SK-N-SH treated with all-trans-retinoic acid at 6 μM for 48 hours (cell line): ENCODE measurements around the gene ELP1.

Source experiments
- ATAC-seq: fragments of 200-7000 bp; cut with Tn5 transposase; 3 replicates; pipeline ENCODE4 v1.9.1; 2020; ENCODE audit warnings: mild to moderate bottlenecking, moderate library complexity
- ARNTL ChIP-seq: fragments of 450-650 bp; formaldehyde crosslinking; IDR thresholded peaks from 2 replicates; pipeline ENCODE4 v1.5.0; 2020; ENCODE audit warnings: low read depth, mild to moderate bottlenecking, moderate library complexity, borderline replicate concordance
- BACH2 ChIP-seq: fragments of 250-450 bp; sonication (Bioruptor Pico); IDR thresholded peaks from 2 replicates; pipeline ENCODE4 v1.9.0; 2021; ENCODE audit warnings: mild to moderate bottlenecking, borderline replicate concordance
- CSDC2 ChIP-seq: fragments of 250-450 bp; sonication (Bioruptor Pico); IDR thresholded peaks from 2 replicates; pipeline ENCODE4 v1.5.0; 2020; ENCODE audit warnings: mild to moderate bottlenecking, moderate library complexity
- ESRRG ChIP-seq: fragments of 250-450 bp; sonication (Bioruptor Pico); IDR thresholded peaks from 2 replicates; pipeline ENCODE4 v1.6.1; 2021; ENCODE audit warnings: mild to moderate bottlenecking
- GLIS3 ChIP-seq: fragments of 250-450 bp; sonication (Bioruptor Pico); IDR thresholded peaks from 2 replicates; pipeline ENCODE4 v1.5.0; 2020; ENCODE audit warnings: mild to moderate bottlenecking, moderate library complexity
- ISL1 ChIP-seq: fragments of 250-450 bp; sonication (Bioruptor Pico); IDR thresholded peaks from 2 replicates; pipeline ENCODE4 v2.1.2; 2022; ENCODE audit warnings: mild to moderate bottlenecking, moderate library complexity
- OSR1 ChIP-seq: fragments of 250-450 bp; sonication (Bioruptor Pico); IDR thresholded peaks from 2 replicates; pipeline ENCODE4 v1.8.0; 2022; ENCODE audit warnings: moderate library complexity, mild to moderate bottlenecking, inconsistent platforms
- PPARA ChIP-seq: fragments of 250-450 bp; sonication (Bioruptor Pico); IDR thresholded peaks from 2 replicates; pipeline ENCODE4 v1.5.0; 2020; ENCODE audit warnings: mild to moderate bottlenecking, borderline replicate concordance
- RARB ChIP-seq: fragments of 250-450 bp; sonication (Bioruptor Pico); IDR thresholded peaks from 2 replicates; pipeline ENCODE4 v1.8.0; 2021; ENCODE audit warnings: mild to moderate bottlenecking, moderate library complexity
- SNAI2 ChIP-seq: fragments of 250-450 bp; sonication (Bioruptor Pico); IDR thresholded peaks from 2 replicates; pipeline ENCODE4 v1.5.0; 2020; ENCODE audit warnings: mild to moderate bottlenecking, moderate library complexity
- TCF4 ChIP-seq: fragments of 250-450 bp; sonication (Bioruptor Pico); IDR thresholded peaks from 2 replicates; pipeline ENCODE4 v1.8.0; 2021; ENCODE audit warnings: mild to moderate bottlenecking, moderate library complexity, borderline replicate concordance
- TOX ChIP-seq: fragments of 250-450 bp; sonication (Bioruptor Pico); IDR thresholded peaks from 2 replicates; pipeline ENCODE4 v1.8.0; 2021; ENCODE audit warnings: mild to moderate bottlenecking, moderate library complexity, borderline replicate concordance
- ZFP3 ChIP-seq: fragments of 250-450 bp; sonication (Bioruptor Pico); IDR thresholded peaks from 2 replicates; pipeline ENCODE4 v1.5.0; 2020; ENCODE audit warnings: mild to moderate bottlenecking, moderate library complexity
- ZFP30 ChIP-seq: fragments of 450-650 bp; formaldehyde crosslinking; IDR thresholded peaks from 2 replicates; pipeline ENCODE4 v1.5.0; 2022; ENCODE audit warnings: mild to moderate bottlenecking, moderate library complexity
- ZNF565 ChIP-seq: fragments of 450-650 bp; formaldehyde crosslinking; conservative IDR thresholded peaks from 2 replicates; pipeline ENCODE4 v1.5.0; 2020; ENCODE audit warnings: low read depth, mild to moderate bottlenecking, moderate library complexity
- ZNF70 ChIP-seq: fragments of 450-650 bp; formaldehyde crosslinking; IDR thresholded peaks from 2 replicates; pipeline ENCODE4 v1.5.0; 2020; ENCODE audit warnings: mild to moderate bottlenecking, moderate library complexity
- ZNF8 ChIP-seq: fragments of 450-650 bp; formaldehyde crosslinking; IDR thresholded peaks from 2 replicates; pipeline ENCODE4 v1.5.0; 2020; ENCODE audit warnings: mild to moderate bottlenecking, moderate library complexity
- TF ChIP-seq, protein P1 (sequence below): fragments of 250-450 bp; sonication (Bioruptor Pico); IDR thresholded peaks from 2 replicates; pipeline ENCODE4 v1.5.1; 2021; ENCODE audit warnings: mild to moderate bottlenecking, moderate library complexity
- TF ChIP-seq, protein P2 (sequence below): fragments of 250-450 bp; sonication (Bioruptor Pico); IDR thresholded peaks from 2 replicates; pipeline ENCODE4 v1.8.0; 2021; ENCODE audit warnings: low read depth, mild to moderate bottlenecking, moderate library complexity, borderline replicate concordance
- TF ChIP-seq, protein P3 (sequence below): fragments of 250-450 bp; sonication (Bioruptor Pico); IDR thresholded peaks from 2 replicates; pipeline ENCODE4 v1.8.0; 2020; ENCODE audit warnings: mild to moderate bottlenecking, moderate library complexity, borderline replicate concordance
- TF ChIP-seq, protein P4 (sequence below): fragments of 250-450 bp; sonication (Bioruptor Pico); IDR thresholded peaks from 2 replicates; pipeline ENCODE4 v1.5.0; 2020; ENCODE audit warnings: mild to moderate bottlenecking, moderate library complexity
- TF ChIP-seq, protein P5 (sequence below): fragments of 250-450 bp; sonication (Bioruptor Pico); IDR thresholded peaks from 2 replicates; pipeline ENCODE4 v1.5.1; 2020; ENCODE audit warnings: low read depth, mild to moderate bottlenecking, moderate library complexity

ELP1 gene

DNA sequence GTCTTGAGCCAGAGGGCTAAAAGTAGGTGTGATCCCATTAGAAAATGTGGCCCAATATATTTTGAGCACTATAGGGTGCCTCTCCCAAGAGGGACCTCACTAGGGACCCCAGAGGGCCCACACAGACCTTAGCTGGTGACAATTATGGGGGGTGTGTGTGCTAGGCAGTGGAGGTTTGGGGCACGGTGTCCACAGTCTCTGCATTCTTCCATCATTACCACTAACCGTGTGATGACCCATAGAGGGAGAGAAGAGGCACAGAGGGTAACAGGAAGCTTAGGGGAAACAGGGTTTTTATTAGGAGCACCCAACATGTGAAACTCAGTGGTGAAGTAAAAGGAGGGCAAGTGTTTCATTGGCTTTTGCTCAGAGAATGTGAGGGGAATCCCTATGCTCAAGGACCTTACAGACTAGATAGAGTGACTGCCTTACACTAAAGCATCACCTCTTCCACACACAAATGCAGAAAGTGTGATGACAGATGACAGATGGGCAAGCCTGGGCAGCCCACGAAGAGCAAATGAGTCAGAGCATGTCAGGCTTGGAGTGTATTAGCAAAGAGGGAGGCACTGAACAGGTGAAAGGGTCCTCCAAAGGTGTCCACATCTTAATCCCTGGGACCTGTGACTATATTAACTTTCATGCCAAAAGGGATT, 74.3 kb downstream of the ELP1 start:
- no peak for ATAC-seq
- TF ChIP-seq ESRRG (no peak), GLIS3 (CRISPR knock-in tag) (no peak), PPARA (CRISPR knock-in tag) (no peak), CSDC2 (CRISPR knock-in tag) (no peak), OSR1 (no peak)
- TF ChIP-seq, protein P1, sequence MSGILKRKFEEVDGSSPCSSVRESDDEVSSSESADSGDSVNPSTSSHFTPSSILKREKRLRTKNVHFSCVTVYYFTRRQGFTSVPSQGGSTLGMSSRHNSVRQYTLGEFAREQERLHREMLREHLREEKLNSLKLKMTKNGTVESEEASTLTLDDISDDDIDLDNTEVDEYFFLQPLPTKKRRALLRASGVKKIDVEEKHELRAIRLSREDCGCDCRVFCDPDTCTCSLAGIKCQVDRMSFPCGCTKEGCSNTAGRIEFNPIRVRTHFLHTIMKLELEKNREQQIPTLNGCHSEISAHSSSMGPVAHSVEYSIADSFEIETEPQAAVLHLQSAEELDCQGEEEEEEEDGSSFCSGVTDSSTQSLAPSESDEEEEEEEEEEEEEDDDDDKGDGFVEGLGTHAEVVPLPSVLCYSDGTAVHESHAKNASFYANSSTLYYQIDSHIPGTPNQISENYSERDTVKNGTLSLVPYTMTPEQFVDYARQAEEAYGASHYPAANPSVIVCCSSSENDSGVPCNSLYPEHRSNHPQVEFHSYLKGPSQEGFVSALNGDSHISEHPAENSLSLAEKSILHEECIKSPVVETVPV (CRISPR knock-in tag), result no peak

DNA sequence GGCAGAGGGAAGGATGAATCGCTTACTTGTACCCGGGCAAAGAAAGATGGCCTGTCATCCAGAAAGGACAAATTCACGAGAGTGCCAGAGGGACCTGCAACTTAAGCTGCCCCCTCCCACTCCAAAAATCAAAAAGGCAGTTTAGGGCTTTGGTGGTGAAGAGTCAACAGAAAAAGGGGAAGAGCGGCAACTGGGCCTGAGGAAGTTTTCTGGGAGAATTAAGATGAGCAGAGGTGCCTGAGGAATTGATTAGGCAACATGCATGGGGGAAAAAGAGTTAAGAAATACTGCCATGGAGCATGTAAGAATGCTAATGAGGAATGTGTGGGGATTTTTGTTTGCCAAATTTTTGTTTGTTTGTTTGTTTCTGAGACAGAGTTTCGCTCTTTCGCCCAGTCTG, 76.4 kb downstream of the ELP1 start:
- ATAC-seq, result no peak
- TF ChIP-seq, protein P2, sequence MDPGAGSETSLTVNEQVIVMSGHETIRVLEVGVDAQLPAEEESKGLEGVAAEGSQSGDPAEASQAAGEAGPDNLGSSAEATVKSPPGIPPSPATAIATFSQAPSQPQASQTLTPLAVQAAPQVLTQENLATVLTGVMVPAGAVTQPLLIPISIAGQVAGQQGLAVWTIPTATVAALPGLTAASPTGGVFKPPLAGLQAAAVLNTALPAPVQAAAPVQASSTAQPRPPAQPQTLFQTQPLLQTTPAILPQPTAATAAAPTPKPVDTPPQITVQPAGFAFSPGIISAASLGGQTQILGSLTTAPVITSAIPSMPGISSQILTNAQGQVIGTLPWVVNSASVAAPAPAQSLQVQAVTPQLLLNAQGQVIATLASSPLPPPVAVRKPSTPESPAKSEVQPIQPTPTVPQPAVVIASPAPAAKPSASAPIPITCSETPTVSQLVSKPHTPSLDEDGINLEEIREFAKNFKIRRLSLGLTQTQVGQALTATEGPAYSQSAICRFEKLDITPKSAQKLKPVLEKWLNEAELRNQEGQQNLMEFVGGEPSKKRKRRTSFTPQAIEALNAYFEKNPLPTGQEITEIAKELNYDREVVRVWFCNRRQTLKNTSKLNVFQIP (CRISPR knock-in tag), result no peak
- TF ChIP-seq ZFP3 (CRISPR knock-in tag) (no peak), ZNF70 (CRISPR knock-in tag) (no peak), TCF4 (CRISPR knock-in tag) (no peak), ESRRG (no peak), GLIS3 (CRISPR knock-in tag) (no peak), CSDC2 (CRISPR knock-in tag) (no peak), RARB (CRISPR knock-in tag) (no peak), TOX (CRISPR knock-in tag) (no peak), PPARA (CRISPR knock-in tag) (no peak), ZFP30 (CRISPR knock-in tag) (no peak), ISL1 (CRISPR knock-in tag) (no peak), ZNF565 (no peak), BACH2 (CRISPR knock-in tag) (no peak), SNAI2 (CRISPR knock-in tag) (no peak)
- TF ChIP-seq, protein P3, sequence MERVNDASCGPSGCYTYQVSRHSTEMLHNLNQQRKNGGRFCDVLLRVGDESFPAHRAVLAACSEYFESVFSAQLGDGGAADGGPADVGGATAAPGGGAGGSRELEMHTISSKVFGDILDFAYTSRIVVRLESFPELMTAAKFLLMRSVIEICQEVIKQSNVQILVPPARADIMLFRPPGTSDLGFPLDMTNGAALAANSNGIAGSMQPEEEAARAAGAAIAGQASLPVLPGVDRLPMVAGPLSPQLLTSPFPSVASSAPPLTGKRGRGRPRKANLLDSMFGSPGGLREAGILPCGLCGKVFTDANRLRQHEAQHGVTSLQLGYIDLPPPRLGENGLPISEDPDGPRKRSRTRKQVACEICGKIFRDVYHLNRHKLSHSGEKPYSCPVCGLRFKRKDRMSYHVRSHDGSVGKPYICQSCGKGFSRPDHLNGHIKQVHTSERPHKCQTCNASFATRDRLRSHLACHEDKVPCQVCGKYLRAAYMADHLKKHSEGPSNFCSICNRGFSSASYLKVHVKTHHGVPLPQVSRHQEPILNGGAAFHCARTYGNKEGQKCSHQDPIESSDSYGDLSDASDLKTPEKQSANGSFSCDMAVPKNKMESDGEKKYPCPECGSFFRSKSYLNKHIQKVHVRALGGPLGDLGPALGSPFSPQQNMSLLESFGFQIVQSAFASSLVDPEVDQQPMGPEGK (CRISPR knock-in tag), result no peak
- TF ChIP-seq, protein P4, sequence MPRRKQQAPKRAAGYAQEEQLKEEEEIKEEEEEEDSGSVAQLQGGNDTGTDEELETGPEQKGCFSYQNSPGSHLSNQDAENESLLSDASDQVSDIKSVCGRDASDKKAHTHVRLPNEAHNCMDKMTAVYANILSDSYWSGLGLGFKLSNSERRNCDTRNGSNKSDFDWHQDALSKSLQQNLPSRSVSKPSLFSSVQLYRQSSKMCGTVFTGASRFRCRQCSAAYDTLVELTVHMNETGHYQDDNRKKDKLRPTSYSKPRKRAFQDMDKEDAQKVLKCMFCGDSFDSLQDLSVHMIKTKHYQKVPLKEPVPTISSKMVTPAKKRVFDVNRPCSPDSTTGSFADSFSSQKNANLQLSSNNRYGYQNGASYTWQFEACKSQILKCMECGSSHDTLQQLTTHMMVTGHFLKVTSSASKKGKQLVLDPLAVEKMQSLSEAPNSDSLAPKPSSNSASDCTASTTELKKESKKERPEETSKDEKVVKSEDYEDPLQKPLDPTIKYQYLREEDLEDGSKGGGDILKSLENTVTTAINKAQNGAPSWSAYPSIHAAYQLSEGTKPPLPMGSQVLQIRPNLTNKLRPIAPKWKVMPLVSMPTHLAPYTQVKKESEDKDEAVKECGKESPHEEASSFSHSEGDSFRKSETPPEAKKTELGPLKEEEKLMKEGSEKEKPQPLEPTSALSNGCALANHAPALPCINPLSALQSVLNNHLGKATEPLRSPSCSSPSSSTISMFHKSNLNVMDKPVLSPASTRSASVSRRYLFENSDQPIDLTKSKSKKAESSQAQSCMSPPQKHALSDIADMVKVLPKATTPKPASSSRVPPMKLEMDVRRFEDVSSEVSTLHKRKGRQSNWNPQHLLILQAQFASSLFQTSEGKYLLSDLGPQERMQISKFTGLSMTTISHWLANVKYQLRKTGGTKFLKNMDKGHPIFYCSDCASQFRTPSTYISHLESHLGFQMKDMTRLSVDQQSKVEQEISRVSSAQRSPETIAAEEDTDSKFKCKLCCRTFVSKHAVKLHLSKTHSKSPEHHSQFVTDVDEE, result no peak
- TF ChIP-seq, protein P1 (CRISPR knock-in tag), result no peak

DNA sequence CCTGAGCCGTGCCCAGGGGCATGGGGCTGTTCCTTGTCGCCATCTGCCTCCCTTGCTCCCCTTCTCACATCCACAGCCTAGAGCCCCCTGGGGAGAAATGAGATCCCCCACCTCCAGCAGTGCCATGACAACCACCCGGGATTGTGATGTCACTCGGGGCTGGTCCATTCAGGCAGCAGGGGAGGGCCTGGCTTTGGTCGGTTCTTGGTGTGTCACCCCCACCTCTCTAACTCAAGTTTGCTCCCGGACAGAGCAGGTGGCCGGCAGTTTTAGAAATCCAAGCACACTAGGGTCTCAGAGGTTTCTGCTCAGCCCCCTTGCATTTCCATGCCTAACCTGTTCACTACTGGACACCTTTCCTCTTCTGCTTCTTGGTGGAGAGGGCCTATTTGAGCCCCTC, 78.0 kb downstream of the ELP1 start, which contains the start of gene ACTL7B:
Gene ACTL7B (minus strand): TSS at position 99 of the 400 bp plus-strand sequence. CDS start 56 bp downstream, at position 43.
- ATAC-seq, result no peak
- TF ChIP-seq TOX (CRISPR knock-in tag) (no peak), GLIS3 (CRISPR knock-in tag) (no peak), SNAI2 (CRISPR knock-in tag) (no peak), ZNF8 (CRISPR knock-in tag) (no peak), ISL1 (CRISPR knock-in tag) (no peak), BACH2 (CRISPR knock-in tag) (no peak), OSR1 (no peak), ARNTL (CRISPR knock-in tag) (no peak)
- TF ChIP-seq, protein P5, sequence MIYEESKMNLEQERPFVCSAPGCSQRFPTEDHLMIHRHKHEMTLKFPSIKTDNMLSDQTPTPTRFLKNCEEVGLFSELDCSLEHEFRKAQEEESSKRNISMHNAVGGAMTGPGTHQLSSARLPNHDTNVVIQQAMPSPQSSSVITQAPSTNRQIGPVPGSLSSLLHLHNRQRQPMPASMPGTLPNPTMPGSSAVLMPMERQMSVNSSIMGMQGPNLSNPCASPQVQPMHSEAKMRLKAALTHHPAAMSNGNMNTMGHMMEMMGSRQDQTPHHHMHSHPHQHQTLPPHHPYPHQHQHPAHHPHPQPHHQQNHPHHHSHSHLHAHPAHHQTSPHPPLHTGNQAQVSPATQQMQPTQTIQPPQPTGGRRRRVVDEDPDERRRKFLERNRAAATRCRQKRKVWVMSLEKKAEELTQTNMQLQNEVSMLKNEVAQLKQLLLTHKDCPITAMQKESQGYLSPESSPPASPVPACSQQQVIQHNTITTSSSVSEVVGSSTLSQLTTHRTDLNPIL (CRISPR knock-in tag), result no peak
- TF ChIP-seq, protein P2 (CRISPR knock-in tag), result no peak
- TF ChIP-seq, protein P1 (CRISPR knock-in tag), result no peak
